Nephron (organoid): Measurements from ENCODE around the gene NHLRC1.

Experiments
- H3K27ac Mint-ChIP-seq, 3 experiments: 2 replicates each; pipeline ENCODE4 v1.8.0; 2020; ENCODE audit warnings: mixed read lengths in 3 of 3, mild to moderate bottlenecking in 2 of 3, moderate library complexity in 1 of 3
- H3K27me3 Mint-ChIP-seq: 2 replicates; pipeline ENCODE4 v1.8.0; 2021; ENCODE audit warnings: low read depth, mild to moderate bottlenecking, moderate library complexity, mixed read lengths
- H3K36me3 Mint-ChIP-seq: 2 replicates; pipeline ENCODE4 v1.8.0; 2020; ENCODE audit warnings: low read depth, mixed read lengths
- H3K4me1 Mint-ChIP-seq: 2 replicates; pipeline ENCODE4 v1.8.0; 2020; ENCODE audit warnings: mixed read lengths
- H3K4me3 Mint-ChIP-seq, 3 experiments: 2 replicates each; pipeline ENCODE4 v1.8.0; 2020; ENCODE audit warnings: mild to moderate bottlenecking in 3 of 3, mixed read lengths in 3 of 3, moderate library complexity in 2 of 3
- H3K9me3 Mint-ChIP-seq: 2 replicates; pipeline ENCODE4 v1.8.0; 2020; ENCODE audit warnings: mixed read lengths
- TF ChIP-seq, protein P1 (sequence below), 3 experiments: fragments of 200-600 bp; sonication (generic); IDR thresholded peaks; one replicate each; pipeline ENCODE4 v1.5.0; 2021; ENCODE audit warnings: antibody characterized with exemption in 3 of 3; ENCODE audit not compliant: unreplicated experiment in 3 of 3

NHLRC1 gene

DNA sequence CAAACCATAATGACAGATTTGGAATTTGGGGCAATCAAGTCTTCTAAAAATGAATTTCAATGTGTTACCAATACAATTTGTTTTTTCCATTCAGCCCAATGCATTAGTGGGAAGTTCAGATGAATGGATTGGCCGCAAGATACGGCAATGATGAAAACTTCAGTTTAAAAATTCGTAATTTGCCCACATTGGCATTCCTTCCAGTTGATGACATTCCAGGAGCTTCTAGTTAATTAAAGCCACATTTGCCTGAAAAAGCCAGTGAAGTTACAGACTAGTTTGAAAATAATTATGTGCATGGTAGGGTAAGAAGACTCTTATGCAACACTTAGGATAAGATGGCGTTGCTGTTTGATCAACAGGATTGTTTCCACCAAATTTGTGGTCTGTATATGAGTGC is 46.2 kb downstream of the NHLRC1 start:
- TF ChIP-seq, protein P1, sequence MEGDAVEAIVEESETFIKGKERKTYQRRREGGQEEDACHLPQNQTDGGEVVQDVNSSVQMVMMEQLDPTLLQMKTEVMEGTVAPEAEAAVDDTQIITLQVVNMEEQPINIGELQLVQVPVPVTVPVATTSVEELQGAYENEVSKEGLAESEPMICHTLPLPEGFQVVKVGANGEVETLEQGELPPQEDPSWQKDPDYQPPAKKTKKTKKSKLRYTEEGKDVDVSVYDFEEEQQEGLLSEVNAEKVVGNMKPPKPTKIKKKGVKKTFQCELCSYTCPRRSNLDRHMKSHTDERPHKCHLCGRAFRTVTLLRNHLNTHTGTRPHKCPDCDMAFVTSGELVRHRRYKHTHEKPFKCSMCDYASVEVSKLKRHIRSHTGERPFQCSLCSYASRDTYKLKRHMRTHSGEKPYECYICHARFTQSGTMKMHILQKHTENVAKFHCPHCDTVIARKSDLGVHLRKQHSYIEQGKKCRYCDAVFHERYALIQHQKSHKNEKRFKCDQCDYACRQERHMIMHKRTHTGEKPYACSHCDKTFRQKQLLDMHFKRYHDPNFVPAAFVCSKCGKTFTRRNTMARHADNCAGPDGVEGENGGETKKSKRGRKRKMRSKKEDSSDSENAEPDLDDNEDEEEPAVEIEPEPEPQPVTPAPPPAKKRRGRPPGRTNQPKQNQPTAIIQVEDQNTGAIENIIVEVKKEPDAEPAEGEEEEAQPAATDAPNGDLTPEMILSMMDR (IDR thresholded peaks at IDR 0.05; ENCODE audit: unreplicated experiment in 3 of 3), result no peak
- H3K4me1 Mint-ChIP-seq, result no peaks in the 10 kb centered on the region
- H3K27ac Mint-ChIP-seq, result no peak overlapping the region
- H3K27me3 Mint-ChIP-seq, result peaks cover 3% of the 10 kb centered on the region
- H3K4me3 Mint-ChIP-seq, result no peak overlapping the region
- peaks cover 12% of the 10 kb centered on the region for H3K9me3 Mint-ChIP-seq
- H3K36me3 Mint-ChIP-seq, result no peaks in the 10 kb centered on the region

- Mint-ChIP-seq H3K36me3 (no peaks in the 10 kb centered on the region), H3K27me3 (peaks cover 3% of the 10 kb centered on the region), H3K27ac (no peak overlapping the region), H3K9me3 (peaks cover 14% of the 10 kb centered on the region), H3K4me3 (no peak overlapping the region), H3K4me1 (no peaks in the 10 kb centered on the region)
- TF ChIP-seq, protein P1 (IDR thresholded peaks at IDR 0.05; ENCODE audit: unreplicated experiment in 3 of 3), result no peak
Observed at GRCh38 chr6:18072841-18073240, 49.6 kb downstream of the NHLRC1 start.

- no peak overlapping the region for H3K4me3 Mint-ChIP-seq
- H3K9me3 Mint-ChIP-seq, result peaks cover 12% of the 10 kb centered on the region
Observed at GRCh38 chr6:18070486-18070885, 52.0 kb downstream of the NHLRC1 start.

More at GRCh38 chr6:18070486-18070885, 52.0 kb downstream of the NHLRC1 start:
- Mint-ChIP-seq H3K27ac (no peak overlapping the region), H3K36me3 (no peaks in the 10 kb centered on the region), H3K4me1 (no peaks in the 10 kb centered on the region), H3K27me3 (peaks cover 7% of the 10 kb centered on the region)
- TF ChIP-seq, protein P1 (IDR thresholded peaks at IDR 0.05; ENCODE audit: unreplicated experiment in 3 of 3), result no peak
